ENCODE results near the gene NUTF2. TPM values are rescaled to one million over a fixed set of nuclear protein-coding genes. Genes with fewer than 3 reads are reported as not detected.
A peak's percentile ranks its signal among the peaks of the same experiment; 100 is the strongest.

NUTF2 gene
- total and polyA plus RNA-seq, 2 of the 8 experiments (the other 6 are each of a cell fraction or from before 2014, with no cell fraction given) = 219 to 377 TPM

- POLR2A ChIA-PET (ENCODE audit: partially characterized antibody) = interaction anchor here (0.8 to 1.7 kb wide), 9 partner anchors 10 to 364 kb away, joined by 3 to 11 read pairs (median 6); partner anchors contain the start of genes CENPT, ESRP2, GFOD2 and NRN1L
Observed at GRCh38 chr16:67872131-67872630, 25.4 kb downstream of the NUTF2 start.

More at GRCh38 chr16:67872131-67872630, 25.4 kb downstream of the NUTF2 start:
- Histone ChIP-seq H3K23ac (ENCODE audit: insufficient read length) (no peak overlapping the region), H4K8ac (ENCODE audit: extremely low read depth, insufficient read depth, low read length) (no peak overlapping the region), H3K14ac (ENCODE audit: insufficient read length) (no peak overlapping the region), H3K27me3 (replicated peaks in 1 of 4; ENCODE audit: control insufficient read depth in 3 of 4, extremely low read depth in 1 of 4, insufficient read depth in 3 of 4, low read length in 3 of 4) (no peaks in the 10 kb centered on the region), H3K18ac (ENCODE audit: extremely low read depth, low read length) (no peak overlapping the region), H2AFZ (ENCODE audit: low read length) (peak overlapping the region; percentile 54; the same call in 1 of the 2 replicates), H3K56ac (replicated peaks; ENCODE audit: insufficient read length, low read depth, low read length) (no peak overlapping the region), H2BK15ac (ENCODE audit: low read length) (no peak overlapping the region), H3K79me1 (ENCODE audit: low read depth, low read length) (peaks cover 13% of the 10 kb centered on the region), H4K5ac (ENCODE audit: insufficient read length, low read depth, low read length) (no peak overlapping the region), H3K9ac (replicated peaks in 1 of 4; ENCODE audit: extremely low read depth in 1 of 4, low read depth in 3 of 4, low read length in 3 of 4) (peak overlapping the region in 2 of 4 experiments; percentile 21 to 84; a peak in 3 of 7 replicates), H3K4ac (replicated peaks; ENCODE audit: insufficient read length, low read depth, low read length) (no peak overlapping the region), H3K4me2 (ENCODE audit: insufficient read depth in 1 of 2, low read depth in 2 of 2, low read length in 2 of 2) (peak overlapping the region; percentile 89 to 95; a peak in 3 of 4 replicates), H2BK120ac (replicated peaks; ENCODE audit: low read depth, low read length) (no peak overlapping the region), H2BK20ac (ENCODE audit: low read length) (no peak overlapping the region), H3K27ac (ENCODE audit: low read depth, low read length) (no peak overlapping the region), H2BK5ac (ENCODE audit: low read depth, low read length) (peak overlapping the region; percentile 81), H3K4me1 (replicated peaks in 1 of 4; ENCODE audit: control insufficient read depth in 3 of 4, insufficient read depth in 4 of 4, low read length in 3 of 4) (peaks cover 0 to 7% (median 3%) of the 10 kb centered on the region in 4 experiments; a peak in 3 of 7 replicates), H3K4me3 (ENCODE audit: extremely low read depth in 1 of 4, insufficient read depth in 2 of 4, low read depth in 3 of 4, low read length in 4 of 4) (peak overlapping the region; percentile 85 to 97 (median 93); a peak in 7 of 8 replicates), H3K23me2 (ENCODE audit: low read depth, low read length) (peaks cover 2% of the 10 kb centered on the region; the same call in 1 of the 2 replicates), H2AK5ac (ENCODE audit: low read depth, low read length) (no peak overlapping the region), H3K79me2 (ENCODE audit: control insufficient read depth in 1 of 2, insufficient read depth in 2 of 2, low read length in 2 of 2) (peaks cover 3 to 30% of the 10 kb centered on the region in 2 experiments; a peak in 3 of 4 replicates), H4K91ac (replicated peaks; ENCODE audit: insufficient read length, low read length) (no peak overlapping the region), H3K36me3 (ENCODE audit: control insufficient read depth in 2 of 4, insufficient read depth in 4 of 4, low read length in 3 of 4) (peaks cover 10 to 43% (median 24%) of the 10 kb centered on the region in 4 experiments), H2BK12ac (ENCODE audit: low read depth, low read length) (peak overlapping the region; percentile 29; the same call in 1 of the 2 replicates), H4K20me1 (replicated peaks in 1 of 2; ENCODE audit: control insufficient read depth in 1 of 2, insufficient read depth in 2 of 2, low read length in 2 of 2) (peaks cover 10 to 14% of the 10 kb centered on the region in 2 experiments), H3K9me3 (ENCODE audit: insufficient read depth in 2 of 2, low read depth in 1 of 2, low read length in 1 of 2) (no peaks in the 10 kb centered on the region)
- FAIRE-seq (no peak), DNase-seq (ENCODE audit: low read depth in 1 of 2, low spot score in 2 of 2) (no peak)
- WGBS, 2 experiments (ENCODE audit: extremely low coverage in 1 of 2, insufficient coverage in 1 of 2, insufficient read length in 1 of 2, insufficient replicate concordance in 2 of 2, low coverage in 1 of 2, low lambda C conversion rate in 2 of 2, missing lambda C conversion rate in 1 of 2) = 78% methylated on average over 2 of the region's 2 CpGs; no CpG with 5 or more reads in 1 of the 2 experiments
- TF ChIP-seq EP300 (IDR thresholded peaks at IDR 0.05; ENCODE audit: borderline replicate concordance in 1 of 2, low read depth in 2 of 2, low read length in 2 of 2) = no peak
- no peak for TF ChIP-seq NANOG (IDR thresholded peaks at IDR 0.05; ENCODE audit: insufficient read depth, low read depth, low read length, poor library complexity, severe bottlenecking)
- no peak for TF ChIP-seq ZNF274 (IDR thresholded peaks at IDR 0.05; ENCODE audit: borderline replicate concordance, extremely low read depth, low read length)
- TF ChIP-seq CBX8 (IDR thresholded peaks at IDR 0.05; ENCODE audit: borderline replicate concordance, low read depth, low read length) = no peak
- CTCF ChIA-PET (ENCODE audit: partially characterized antibody) = interaction anchor here (0.6 to 1.5 kb wide), 8 partner anchors 10 to 169 kb away, joined by 3 to 10 read pairs (median 4); partner anchors contain the start of gene NRN1L
